ENCODE data around the gene ZIM2. TPM values are rescaled to one million over a fixed set of nuclear protein-coding genes. Genes with fewer than 3 reads are reported as not detected.

ZIM2 gene
- not detected in 3 replicates for total RNA-seq (2021)
- Bru-seq, nascent RNA, result not detected
- long read RNA-seq, experiment 1, result 0 reads
- long read RNA-seq, experiment 2, result 0 reads
- long read RNA-seq, experiment 3, result 0 reads

DNA sequence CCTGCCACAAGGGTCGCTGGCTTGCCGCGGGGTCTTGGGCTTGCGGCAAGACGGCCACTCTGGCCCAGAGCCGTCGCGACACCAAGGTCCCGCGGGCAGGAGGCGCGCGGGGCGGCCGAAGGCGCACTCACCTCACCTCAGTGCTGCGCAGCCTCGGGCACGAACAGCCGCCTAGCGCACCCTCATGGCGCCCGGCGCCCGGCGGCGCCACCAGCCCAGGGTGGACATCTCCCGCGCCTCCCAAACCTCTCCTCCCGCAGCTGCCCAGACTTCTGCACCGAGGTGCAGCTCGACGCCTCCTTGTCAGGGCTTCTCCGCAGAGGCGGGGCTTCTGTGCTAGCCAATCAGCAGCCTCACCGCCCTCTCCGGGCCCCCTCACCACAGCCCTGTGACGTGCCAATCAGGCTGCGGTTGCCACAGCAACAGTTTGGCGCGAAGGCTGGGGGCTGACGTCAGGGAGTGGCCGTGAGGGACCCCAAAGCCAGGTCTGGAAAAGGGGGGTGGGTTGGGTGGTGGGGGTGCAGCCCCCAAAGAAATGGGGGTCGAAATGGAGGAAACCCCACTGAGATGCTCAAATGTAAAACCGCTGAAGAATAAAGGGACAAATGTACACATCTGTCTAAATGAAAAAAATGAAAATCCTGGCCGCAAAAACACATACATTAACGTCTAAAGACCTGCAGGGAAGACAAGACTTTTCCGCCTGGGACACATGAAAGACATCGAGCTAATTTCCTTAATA, at the start of gene ZIM2, which contains the start of gene PEG3:
Gene ZIM2 (minus strand): TSS at position 276 of the 742 bp plus-strand sequence. CDS start 16,449 bp downstream, outside the sequence.
Gene PEG3 (minus strand): TSS at position 276 of the 742 bp plus-strand sequence. CDS start 16,071 bp downstream, outside the sequence.
- Mint-ChIP-seq H3K36me3 (peaks cover 42% of the 10 kb centered on the region), H3K9me3 (peaks cover 36% of the 10 kb centered on the region), H3K27ac (no peak within 1 kb of the TSS), H3K27me3 (ENCODE audit: low read depth) (peaks cover 11% of the 10 kb centered on the region), H3K4me3 (no peak within 1 kb of the TSS), H3K4me1 (no peaks in the 10 kb centered on the region)
- CTCF ChIA-PET, result no interaction called here
- no peak for ATAC-seq
- TF ChIP-seq ZNF232 (CRISPR knock-in tag; IDR thresholded peaks at IDR 0.05), result no peak
- DNase-seq (ENCODE audit: low spot score), result no peak
- POLR2A ChIA-PET, result no interaction called here

GRCh38 chr19:56885173-56885985, 44.9 kb upstream of the ZIM2 start:
- Mint-ChIP-seq H3K4me3 (no peak overlapping the region), H3K9me3 (peaks cover 72% of the 10 kb centered on the region), H3K27me3 (ENCODE audit: low read depth) (peaks cover 20% of the 10 kb centered on the region), H3K4me1 (no peaks in the 10 kb centered on the region), H3K36me3 (peaks cover 72% of the 10 kb centered on the region), H3K27ac (no peak overlapping the region)
- ChIA-PET POLR2A (no interaction called here), CTCF (no interaction called here)
- ATAC-seq, result no peak
- TF ChIP-seq GABPB1 (CRISPR knock-in tag; IDR thresholded peaks at IDR 0.05), result no peak
- DNase-seq (ENCODE audit: low spot score), result no peak

DNA sequence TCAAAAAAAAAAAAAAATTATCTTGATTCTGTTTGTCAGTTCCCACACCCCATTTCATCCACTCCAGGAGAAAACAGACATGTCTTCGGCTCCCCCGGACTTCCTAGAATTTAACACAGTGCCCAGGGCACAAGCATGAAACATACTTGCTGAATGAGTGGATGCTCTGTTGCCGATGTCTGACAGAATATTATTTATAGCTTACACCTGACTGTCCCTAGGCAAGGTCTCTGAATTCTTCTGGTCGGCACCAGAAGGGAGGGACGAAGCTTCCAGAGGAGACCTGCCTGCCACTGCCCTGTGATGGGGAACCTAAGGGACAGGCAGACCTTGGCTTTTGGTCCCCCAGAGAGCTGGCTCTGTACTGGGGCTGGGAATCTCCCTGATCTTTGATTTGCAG, 43.9 kb upstream of the ZIM2 start:
- CTCF ChIA-PET, result no interaction called here
- Mint-ChIP-seq H3K27ac (no peak overlapping the region), H3K4me1 (no peaks in the 10 kb centered on the region), H3K9me3 (peaks cover 74% of the 10 kb centered on the region), H3K4me3 (no peak overlapping the region), H3K27me3 (ENCODE audit: low read depth) (peaks cover 19% of the 10 kb centered on the region), H3K36me3 (peaks cover 73% of the 10 kb centered on the region)
- no peak for ATAC-seq
- POLR2A ChIA-PET, result no interaction called here
- TF ChIP-seq SOX15 (CRISPR knock-in tag; IDR thresholded peaks at IDR 0.05) (no peak), NR2C2 (CRISPR knock-in tag; IDR thresholded peaks at IDR 0.05) (no peak), FOXP1 (CRISPR knock-in tag; IDR thresholded peaks at IDR 0.05; ENCODE audit: borderline replicate concordance) (no peak), NFATC4 (CRISPR knock-in tag; IDR thresholded peaks at IDR 0.05) (no peak)
- DNase-seq (ENCODE audit: low spot score), result no peak

GRCh38 chr19:56880592-56881190, 40.2 kb upstream of the ZIM2 start:
- ChIA-PET POLR2A (no interaction called here), CTCF (no interaction called here)
- ATAC-seq, result no peak
- Mint-ChIP-seq H3K27me3 (ENCODE audit: low read depth) (peaks cover 15% of the 10 kb centered on the region), H3K36me3 (peaks cover 63% of the 10 kb centered on the region), H3K27ac (no peak overlapping the region), H3K4me1 (no peaks in the 10 kb centered on the region), H3K9me3 (peaks cover 61% of the 10 kb centered on the region), H3K4me3 (no peak overlapping the region)
- TF ChIP-seq, protein P1, sequence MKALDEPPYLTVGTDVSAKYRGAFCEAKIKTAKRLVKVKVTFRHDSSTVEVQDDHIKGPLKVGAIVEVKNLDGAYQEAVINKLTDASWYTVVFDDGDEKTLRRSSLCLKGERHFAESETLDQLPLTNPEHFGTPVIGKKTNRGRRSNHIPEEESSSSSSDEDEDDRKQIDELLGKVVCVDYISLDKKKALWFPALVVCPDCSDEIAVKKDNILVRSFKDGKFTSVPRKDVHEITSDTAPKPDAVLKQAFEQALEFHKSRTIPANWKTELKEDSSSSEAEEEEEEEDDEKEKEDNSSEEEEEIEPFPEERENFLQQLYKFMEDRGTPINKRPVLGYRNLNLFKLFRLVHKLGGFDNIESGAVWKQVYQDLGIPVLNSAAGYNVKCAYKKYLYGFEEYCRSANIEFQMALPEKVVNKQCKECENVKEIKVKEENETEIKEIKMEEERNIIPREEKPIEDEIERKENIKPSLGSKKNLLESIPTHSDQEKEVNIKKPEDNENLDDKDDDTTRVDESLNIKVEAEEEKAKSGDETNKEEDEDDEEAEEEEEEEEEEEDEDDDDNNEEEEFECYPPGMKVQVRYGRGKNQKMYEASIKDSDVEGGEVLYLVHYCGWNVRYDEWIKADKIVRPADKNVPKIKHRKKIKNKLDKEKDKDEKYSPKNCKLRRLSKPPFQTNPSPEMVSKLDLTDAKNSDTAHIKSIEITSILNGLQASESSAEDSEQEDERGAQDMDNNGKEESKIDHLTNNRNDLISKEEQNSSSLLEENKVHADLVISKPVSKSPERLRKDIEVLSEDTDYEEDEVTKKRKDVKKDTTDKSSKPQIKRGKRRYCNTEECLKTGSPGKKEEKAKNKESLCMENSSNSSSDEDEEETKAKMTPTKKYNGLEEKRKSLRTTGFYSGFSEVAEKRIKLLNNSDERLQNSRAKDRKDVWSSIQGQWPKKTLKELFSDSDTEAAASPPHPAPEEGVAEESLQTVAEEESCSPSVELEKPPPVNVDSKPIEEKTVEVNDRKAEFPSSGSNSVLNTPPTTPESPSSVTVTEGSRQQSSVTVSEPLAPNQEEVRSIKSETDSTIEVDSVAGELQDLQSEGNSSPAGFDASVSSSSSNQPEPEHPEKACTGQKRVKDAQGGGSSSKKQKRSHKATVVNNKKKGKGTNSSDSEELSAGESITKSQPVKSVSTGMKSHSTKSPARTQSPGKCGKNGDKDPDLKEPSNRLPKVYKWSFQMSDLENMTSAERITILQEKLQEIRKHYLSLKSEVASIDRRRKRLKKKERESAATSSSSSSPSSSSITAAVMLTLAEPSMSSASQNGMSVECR (CRISPR knock-in tag; IDR thresholded peaks at IDR 0.05; ENCODE audit: borderline replicate concordance), result no peak
- peak; percentile 22 for TF ChIP-seq GABPB1 (CRISPR knock-in tag; IDR thresholded peaks at IDR 0.05)
- TF ChIP-seq, protein P2, sequence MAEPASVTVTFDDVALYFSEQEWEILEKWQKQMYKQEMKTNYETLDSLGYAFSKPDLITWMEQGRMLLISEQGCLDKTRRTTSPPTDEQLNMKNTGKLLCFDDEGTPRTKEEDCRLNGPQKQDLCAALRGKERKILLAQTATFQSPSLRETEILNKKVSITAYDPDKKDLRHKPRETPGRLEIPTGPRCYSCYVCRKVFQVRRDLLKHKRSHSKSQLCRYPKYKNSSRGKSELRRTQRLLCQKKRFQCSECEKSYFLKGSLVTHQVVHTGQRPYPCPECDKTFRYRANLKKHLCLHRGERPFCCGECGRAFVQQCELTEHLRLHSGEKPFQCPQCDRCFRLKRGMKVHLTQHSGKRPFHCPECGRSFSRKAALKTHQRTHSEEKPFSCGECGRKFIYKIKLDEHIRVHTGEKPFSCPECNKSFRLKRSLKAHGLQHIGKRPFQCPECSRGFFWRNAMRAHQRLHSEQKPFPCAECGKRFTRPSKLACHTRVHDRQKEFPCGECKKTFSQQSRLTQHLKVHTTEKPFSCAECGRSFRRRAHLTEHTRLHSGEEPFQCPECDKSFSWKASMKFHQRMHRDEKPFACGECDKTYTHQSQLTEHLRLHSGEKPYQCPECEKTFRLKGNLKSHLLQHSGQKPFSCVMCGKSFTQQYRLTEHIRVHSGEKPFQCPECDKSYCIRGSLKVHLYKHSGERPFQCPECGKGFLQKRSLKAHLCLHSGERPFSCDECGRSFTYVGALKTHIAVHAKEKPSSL (CRISPR knock-in tag; conservative IDR thresholded peaks at IDR 0.05), result no peak
- DNase-seq (ENCODE audit: low spot score), result no peak
